ENCODE data around the gene EEF1A2. TPM values are rescaled to one million over a fixed set of nuclear protein-coding genes. Genes with fewer than 3 reads are reported as not detected.

EEF1A2 gene
- polyA plus RNA-seq, 2 of the 4 experiments (the other 2 are of a cell fraction) = 16.3 to 129 TPM

GRCh38 chr20:63472862-63473390 is 26.0 kb downstream of the EEF1A2 start:
- ChIA-PET CTCF (interaction anchor here (1.5 kb wide), 1 partner anchor 24 kb away, joined by 4 read pairs; no protein-coding TSS in a partner anchor), POLR2A (no interaction called here)
- H3K27ac ChIP-seq = no peak overlapping the region

GRCh38 chr20:63471981-63472831 is 26.7 kb downstream of the EEF1A2 start, which contains the start of gene KCNQ2:
Gene KCNQ2 (minus strand): TSS chr20:63472655. CDS start chr20:63472463, 192 bp downstream.
- Histone ChIP-seq H3K4me3 (peak within 1 kb of the TSS; percentile 46), H3K27ac (peak within 1 kb of the TSS in 1 of 2 experiments; percentile 72; a peak in 4 of 6 replicates), H3K9me3 (no peaks in the 10 kb centered on the region), H3K4me1 (peaks cover 13% of the 10 kb centered on the region), H3K4me2 (peak within 1 kb of the TSS; percentile 99)
- CTCF ChIA-PET = interaction anchor here (1.3 to 1.5 kb wide), 2 partner anchors 21 to 24 kb away, joined by 3 to 4 read pairs; no protein-coding TSS in a partner anchor
- POLR2A ChIA-PET = no interaction called here
- no peak for TF ChIP-seq ZSCAN20 (CRISPR knock-in tag; IDR thresholded peaks at IDR 0.05)
- no peak for TF ChIP-seq MAZ (IDR thresholded peaks at IDR 0.05; ENCODE audit: borderline replicate concordance, low read depth, low read length)
- TF ChIP-seq MAFK (IDR thresholded peaks at IDR 0.05; ENCODE audit: partially characterized antibody) = no peak
- no peak for TF ChIP-seq ZC3H11A (IDR thresholded peaks at IDR 0.05)
- no peak for TF ChIP-seq ESRRA (IDR thresholded peaks at IDR 0.05; ENCODE audit: borderline replicate concordance, low read length)
- TF ChIP-seq ELK1 (IDR thresholded peaks at IDR 0.05; ENCODE audit: low read depth, low read length) = no peak
- TF ChIP-seq PBX3 (IDR thresholded peaks at IDR 0.05) = no peak
- TF ChIP-seq REST (IDR thresholded peaks at IDR 0.05) = no peak
- TF ChIP-seq RFX5 (IDR thresholded peaks at IDR 0.05) = no peak
- TF ChIP-seq ZNF302 (CRISPR knock-in tag; IDR thresholded peaks at IDR 0.05) = no peak
- TF ChIP-seq FOSL2 (IDR thresholded peaks at IDR 0.05) = no peak
- no peak for TF ChIP-seq FOSL2 (CRISPR knock-in tag; IDR thresholded peaks at IDR 0.05)
- TF ChIP-seq POLR2A (IDR thresholded peaks at IDR 0.05; ENCODE audit: low read length) = no peak
- FAIRE-seq (no peak), ATAC-seq (peak in 1 of 2 experiments; percentile 8; a peak in 1 of 6 replicates), DNase-seq (ENCODE audit: low read depth in 1 of 2, low spot score in 1 of 2) (no peak)
- WGBS (ENCODE audit: missing lambda C conversion rate) = 3% methylated on average over 29 of the region's 111 CpGs

More at GRCh38 chr20:63472862-63473390, 26.0 kb downstream of the EEF1A2 start:
- no peak for DNase-seq (ENCODE audit: low read depth in 1 of 2, low spot score in 1 of 2)
- TF ChIP-seq HDAC2 (IDR thresholded peaks at IDR 0.05) (no peak), HMGXB4 (CRISPR knock-in tag; IDR thresholded peaks at IDR 0.05; ENCODE audit: borderline replicate concordance) (no peak), HOXA7 (CRISPR knock-in tag; IDR thresholded peaks at IDR 0.05) (no peak)
- Histone ChIP-seq H3K4me1 (peaks cover 13% of the 10 kb centered on the region), H3K9me3 (no peaks in the 10 kb centered on the region), H3K4me3 (no peak overlapping the region), H3K4me2 (peak overlapping the region; percentile 99; the same call in 2 of the 3 replicates)
- FAIRE-seq = no peak
- WGBS (ENCODE audit: missing lambda C conversion rate) = 52% methylated on average over 9 of the region's 13 CpGs
- no peak for ATAC-seq
